NCI-H2196 treated with DMSO at 0.1 percent for 48 hours (cell line): Measurements from ENCODE around the gene MEMO1.
"Not testable (repeated sequence)": the region's sequence is repeated elsewhere in the genome, so short reads cannot be mapped to it uniquely, and the experiment has no call there.

Source experiments
- DNase-seq: peaks from one replicate; lab custom pipeline; 2025; ENCODE audit not compliant: unreplicated experiment; lab: John Stamatoyannopoulos, UW

The MEMO1 gene

DNA sequence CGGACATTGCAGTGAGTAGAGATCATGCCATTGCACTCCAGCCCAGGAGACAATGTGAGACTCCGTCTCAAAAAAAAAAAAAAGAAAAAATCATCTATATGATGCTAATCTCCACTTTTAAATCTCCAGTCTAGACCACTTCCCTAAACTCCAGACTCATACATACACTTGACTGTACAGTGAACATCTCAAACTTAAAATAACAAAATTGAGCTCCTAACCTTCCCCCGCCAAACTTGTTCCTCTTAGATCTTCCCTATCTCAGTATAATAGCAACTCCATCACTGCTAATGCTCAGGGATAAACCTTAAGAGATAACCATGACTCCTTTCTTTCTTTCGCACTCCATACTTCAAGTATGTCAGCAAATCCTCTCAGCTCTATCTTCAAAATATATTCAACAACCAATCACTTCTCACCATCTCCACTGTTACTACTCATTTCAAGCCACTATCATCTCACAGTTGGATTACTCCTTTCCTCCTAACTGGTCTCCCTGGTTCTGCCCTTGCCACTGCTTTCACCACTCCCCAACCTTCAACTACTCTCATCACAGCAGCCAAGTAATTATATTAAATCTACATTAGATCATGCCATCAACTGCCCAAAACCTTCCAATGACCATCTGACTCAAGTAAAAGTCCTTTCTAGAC lies 12.0 kb downstream of the MEMO1 start:
- DNase-seq = no peak

DNA sequence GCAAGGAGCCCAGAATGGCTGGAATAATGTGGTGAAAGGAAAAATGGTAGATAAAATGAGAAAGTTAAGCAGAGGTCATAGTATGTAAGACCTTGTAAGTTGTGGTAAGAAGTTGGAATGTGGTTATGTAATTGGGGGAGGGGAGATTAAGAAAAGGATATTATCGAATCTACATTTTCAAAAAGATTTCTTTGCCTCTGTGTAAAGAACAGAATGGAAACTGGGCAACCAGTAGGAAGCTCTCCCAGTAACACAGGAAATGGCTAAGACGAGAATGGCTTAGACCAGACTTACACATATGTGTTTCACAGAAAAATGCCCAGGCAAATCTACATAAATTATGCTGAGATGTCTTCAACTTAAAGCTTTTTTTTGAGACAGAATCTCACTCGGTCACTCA lies 13.2 kb downstream of the MEMO1 start:
- DNase-seq = no peak

DNA sequence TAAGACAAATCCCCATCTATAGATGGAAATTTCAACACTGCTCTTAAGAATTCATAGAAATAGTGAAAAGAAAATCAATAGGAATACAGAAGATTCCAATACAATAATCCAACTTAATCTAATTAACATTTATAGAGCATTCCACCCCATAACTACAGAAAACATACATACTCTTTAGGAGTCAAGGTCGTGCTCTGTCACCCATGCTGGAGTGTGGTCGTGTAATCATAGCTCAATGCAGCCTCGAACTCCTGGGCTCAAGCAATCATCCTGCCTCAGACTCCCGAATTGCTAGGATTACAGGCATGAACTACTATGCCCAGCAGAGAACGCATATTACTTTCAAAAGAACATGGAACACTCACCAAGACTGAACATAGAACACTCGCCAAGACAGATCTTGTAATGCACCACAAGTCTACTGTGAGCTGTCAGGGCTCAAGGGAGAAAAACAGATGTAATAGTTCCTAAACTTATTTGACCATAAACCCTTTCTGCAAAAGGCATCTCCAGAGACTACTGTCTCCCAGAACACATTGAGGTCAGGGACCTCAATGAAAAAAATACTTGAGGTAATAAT lies 14.1 kb downstream of the MEMO1 start:
- DNase-seq = no peak

DNA sequence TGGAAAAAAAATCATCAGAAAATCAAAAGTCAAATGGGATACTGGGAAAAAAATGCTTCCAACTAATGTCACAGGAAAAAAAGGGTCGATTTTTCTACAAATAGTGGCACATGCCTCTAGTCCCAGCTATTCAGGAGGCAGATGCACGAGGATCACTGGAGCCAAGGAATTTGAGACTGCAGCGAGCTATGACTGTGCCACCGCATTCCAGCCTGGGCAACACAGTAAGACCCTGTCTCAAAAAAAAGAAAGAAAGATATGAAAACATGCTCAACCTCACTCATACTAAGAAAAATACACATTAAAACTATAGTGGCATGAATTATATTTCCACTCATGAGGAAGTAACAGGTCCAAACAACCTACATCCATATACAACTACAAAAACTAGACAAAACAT lies 17.9 kb downstream of the MEMO1 start:
- DNase-seq = no peak

DNA sequence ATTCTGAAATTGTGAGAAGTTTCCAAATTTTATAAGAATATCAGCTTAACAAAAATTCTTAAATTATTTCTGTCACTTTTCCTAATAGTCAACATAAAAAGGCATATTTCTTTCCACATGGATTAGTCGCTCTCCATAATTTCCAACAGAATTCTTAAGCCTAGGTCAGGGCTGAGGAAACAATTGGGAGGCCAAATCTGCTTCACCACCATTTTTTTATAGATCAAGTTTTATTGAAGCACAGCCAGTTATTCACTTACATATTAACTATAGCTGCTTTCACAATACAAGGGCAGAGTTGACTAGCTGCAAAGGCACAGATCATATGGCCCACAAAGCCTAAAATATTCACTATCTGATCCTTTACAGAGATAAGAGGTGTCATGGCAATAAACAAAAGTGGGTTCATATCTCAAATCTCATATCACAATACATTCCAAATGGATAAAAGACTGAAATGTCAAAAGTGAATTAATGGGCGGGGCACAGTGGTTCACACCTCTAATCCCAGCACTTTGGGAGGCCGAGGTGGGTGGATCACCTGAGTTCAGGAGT lies 18.7 kb downstream of the MEMO1 start:
- no peak for DNase-seq

DNA sequence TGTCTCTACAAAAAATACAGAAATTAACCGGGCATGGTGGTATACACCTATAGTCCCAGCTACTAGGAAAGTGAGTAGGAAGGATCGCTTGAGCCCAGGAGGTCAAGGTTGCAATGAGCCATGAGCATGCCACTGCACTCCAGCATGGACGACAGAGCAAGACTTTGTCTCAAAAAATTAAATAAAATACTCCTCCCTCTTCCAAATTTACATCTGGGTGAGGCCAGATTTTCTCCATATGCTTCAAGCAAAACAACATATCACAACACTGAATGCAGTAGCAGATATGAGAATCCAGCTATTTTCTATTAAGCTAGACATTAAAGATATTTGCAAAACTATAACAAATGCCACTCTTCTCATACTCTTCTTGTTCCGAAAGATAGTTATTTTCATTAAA lies 20.9 kb downstream of the MEMO1 start:
- no peak for DNase-seq

DNA sequence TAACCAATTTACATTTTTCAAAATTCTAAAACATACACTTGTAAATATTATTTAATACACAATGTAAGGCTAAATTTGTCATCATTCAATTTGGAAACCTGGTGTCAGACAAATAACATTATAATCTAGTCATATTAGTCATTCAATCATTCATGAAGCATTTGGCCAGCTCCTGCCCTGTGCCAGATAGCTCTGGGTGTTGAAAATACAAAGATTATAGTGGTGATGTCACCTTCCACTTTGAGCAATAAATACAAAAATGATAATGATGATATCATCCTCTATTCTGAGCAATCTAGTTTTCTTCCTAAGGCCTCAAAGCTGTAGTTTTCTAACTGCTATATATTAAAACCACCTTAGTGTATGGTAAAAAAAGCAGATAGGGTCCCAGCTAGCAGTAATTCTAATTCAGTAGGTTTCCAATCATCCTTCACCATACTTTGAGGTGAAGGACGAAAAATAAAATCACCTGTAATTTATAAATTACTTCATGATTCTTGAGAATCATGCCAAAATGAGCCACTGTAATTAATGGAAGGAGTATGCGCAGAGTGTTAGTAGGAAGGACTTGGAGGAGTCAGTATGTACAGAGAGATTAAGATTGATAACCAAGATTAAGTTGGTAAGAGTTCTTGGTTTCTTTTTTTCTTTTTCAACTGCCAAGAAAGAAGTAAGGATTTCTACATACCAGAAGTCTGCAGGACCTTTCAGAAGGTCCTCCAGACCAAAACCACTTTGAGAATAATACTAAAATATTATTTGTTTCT lies 23.2 kb downstream of the MEMO1 start:
- no peak for DNase-seq

DNA sequence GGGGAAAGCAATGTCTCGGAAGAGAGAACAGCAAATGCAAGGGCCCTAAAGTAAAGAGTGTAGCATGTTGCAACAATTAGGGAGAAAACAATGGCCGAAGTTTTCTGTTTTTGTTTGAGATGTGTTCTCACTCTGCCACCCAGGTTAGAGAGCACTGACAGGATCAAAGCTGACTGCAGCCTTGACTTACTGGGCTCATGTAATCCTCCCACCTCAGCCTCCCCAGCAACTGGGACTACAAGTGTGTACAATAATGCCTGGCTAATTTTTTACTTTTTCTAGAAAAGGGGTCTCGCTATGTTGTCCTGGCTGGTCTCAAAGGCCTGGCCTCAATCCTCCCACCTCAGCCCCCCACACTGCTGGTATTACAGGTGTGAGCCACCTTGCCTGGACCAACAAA lies 23.9 kb downstream of the MEMO1 start:
- DNase-seq = no peak

DNA sequence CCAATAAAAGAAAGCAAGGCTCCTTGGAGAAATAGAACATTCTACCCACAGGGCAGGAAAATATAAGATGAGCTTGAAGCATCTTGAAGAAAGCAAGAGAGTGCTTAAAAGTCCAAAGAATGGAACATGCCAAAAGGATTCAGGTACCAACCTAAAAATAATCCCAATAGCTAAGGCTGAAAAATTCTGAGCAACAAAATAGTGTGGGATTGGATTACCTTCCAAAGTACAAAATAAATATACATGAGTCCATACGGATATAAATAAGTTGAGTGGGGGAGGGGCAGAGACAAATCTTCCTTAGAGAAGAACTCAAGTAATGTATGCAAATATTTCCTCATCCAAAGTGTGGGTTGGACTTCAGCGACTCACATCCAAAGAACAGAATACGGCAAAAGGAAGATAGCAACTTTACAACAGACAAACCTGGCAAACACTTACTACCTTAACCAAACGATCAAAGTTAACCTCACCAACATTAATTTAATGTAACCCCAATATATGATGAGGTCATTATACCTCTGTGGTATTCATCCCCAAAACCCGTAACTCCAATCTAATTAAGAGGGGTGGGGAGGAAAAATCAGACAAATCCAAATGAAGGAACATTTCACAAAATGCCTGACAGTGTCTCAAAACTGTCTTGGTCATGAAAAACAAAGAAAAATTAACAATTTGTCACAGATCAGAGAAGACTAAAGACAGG lies 26.9 kb downstream of the MEMO1 start:
- no peak for DNase-seq

DNA sequence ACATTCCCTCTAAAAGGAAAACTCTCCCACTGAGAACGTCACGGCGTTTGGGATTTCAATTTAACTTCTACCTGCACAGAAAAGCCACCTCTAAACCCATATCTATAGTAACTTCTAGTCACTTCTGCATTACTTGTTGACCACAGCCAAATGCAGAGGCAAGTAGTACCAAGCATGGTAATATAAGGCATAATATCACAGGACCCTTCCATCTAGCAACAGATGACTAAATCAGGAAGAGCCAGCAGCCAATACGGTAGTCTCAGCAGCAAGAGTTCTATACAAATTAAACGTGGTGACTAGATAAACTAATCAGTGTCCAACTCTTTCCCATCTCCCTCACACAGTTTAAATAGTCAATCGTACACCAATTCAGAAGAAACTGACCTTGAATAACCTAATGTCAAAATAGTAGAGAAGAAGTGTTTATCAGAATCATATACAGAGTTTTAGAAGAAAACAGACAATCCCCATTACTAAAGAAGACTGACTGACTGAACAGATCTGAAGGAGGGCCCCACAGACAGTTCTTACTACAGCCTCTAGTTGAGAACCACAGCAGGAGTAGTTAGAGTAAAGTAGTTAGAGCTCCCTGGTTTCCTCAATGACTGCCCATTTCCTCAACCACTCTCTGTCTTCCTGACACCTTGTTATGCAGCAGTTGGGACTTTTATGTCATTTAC lies 30.0 kb downstream of the MEMO1 start:
- DNase-seq = no peak

DNA sequence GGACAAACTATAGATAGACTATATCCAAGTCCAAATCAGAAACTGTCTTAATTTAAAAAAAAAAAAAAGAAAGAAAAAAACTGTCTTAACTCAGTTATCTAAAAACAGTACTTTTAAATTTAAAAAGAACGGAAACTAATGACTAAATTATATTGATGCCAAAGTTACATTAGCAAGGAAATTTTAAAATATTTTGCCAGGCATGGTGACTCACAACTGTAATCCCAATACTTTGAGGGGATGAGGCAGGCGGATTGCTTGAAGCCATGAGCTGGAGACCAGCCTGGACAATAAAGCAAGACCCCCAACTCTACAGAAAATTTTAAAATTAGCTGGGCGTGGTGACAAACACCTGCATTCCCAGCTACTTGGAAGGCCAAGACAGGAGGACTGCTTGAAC lies 30.9 kb downstream of the MEMO1 start:
- no peak for DNase-seq

DNA sequence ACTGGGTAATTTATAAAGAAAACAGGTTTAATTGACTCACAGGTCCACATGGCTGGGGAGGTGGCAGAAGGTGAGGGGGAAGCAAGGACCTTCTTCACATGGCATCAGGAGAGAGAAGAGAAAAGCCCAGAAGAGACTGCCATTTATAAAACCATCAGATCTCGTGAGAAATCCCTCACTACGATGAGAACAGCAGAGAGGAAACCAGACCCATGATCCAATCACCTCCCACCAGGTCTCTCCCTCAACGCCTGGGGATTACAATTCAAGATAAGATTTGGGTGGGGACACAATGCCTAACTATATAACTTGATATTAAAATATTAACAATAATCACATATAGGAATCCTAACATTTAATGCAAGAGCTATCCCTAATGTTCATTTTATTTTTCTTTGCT lies 31.8 kb downstream of the MEMO1 start:
- DNase-seq = no peak

DNA sequence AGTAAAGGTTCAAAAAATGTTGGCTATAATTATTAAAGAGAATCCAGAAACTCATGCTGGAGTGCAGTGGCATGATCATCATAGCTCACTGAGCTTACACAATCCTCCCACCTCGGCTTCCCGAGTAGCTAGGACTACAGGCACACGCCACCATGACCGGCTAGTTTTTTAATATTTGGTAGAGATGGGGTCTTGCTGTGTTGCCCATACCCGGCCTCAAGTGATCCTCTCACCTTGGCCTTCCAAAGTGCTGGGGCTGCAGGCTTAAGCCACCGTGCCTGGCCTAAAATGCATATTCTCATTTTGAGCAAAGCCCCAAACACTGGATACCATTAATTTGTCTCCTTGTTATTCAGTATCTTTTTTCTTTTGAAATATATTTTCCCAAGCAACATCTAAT lies 32.4 kb downstream of the MEMO1 start:
- no peak for DNase-seq

DNA sequence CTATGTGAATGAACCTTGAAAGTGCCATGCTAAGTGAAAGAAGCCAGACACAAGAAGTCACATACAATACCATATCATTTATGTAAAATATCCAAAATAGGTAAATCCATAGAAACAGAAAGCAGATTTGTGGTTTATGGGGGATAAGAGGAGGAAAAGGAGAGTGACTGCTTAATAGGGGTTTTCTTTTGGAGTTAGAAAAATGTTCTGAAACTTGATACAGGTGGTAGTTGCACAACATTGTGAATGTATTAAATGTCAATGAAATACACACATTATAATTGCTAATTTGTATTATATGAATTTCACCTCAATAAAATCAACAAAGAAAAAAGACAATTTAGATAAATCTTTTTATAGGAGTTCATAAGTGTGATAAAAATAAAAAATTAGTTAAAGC lies 37.1 kb downstream of the MEMO1 start:
- no peak for DNase-seq

DNA sequence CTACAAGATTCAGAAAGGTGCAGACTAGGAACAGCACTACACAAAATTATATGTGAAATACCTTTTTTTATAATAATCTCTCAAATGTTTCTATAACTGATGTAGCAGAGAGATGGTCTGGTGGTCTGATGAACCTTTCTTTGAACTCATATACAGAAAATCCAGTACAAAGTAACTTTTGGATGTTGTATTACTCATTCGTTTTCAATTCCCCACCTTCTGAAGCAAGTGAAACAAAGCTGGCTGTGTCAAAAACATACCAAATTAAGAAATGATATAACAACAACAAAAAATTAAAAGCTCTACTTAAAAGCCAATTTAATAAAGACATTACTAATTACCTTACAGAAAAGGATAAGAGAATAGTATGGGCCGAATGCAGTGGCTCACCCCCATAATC lies 38.7 kb downstream of the MEMO1 start:
- no peak for DNase-seq

DNA sequence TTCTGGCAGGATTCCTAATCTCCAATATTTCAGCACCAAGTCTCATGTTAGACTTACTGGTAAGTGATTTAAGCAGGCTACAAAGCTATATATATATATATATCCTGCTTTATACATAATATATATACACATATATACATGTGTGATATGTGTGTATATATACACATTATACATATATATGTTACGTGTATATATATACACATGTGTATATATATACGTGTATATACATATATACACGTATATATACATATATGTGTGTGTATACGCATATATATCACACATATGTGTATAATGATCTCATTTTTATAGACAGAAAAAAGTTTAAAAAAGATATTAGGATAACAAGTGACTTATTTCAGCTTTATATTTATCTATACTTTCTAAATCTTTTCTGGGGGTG lies 41.6 kb downstream of the MEMO1 start:
- DNase-seq = no peak

DNA sequence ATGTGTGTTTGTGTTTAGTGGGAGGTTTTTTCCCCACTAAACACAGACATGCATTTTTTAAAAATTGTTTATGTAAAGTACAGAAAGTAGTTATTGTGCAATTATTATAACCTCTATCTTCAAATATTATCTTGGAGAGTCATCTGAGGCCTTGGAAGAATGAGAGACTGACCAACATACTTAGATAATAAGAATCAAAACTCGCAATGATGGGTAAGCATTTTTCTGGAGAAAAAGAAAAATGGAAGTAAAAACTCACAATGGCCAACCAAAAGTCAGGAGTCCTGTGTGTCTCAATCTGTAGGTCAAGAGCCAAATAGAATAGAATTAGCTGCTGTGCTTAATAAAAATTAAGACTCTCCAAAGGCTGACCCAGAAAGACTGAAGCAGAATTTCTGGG lies 43.0 kb downstream of the MEMO1 start:
- DNase-seq = no peak

DNA sequence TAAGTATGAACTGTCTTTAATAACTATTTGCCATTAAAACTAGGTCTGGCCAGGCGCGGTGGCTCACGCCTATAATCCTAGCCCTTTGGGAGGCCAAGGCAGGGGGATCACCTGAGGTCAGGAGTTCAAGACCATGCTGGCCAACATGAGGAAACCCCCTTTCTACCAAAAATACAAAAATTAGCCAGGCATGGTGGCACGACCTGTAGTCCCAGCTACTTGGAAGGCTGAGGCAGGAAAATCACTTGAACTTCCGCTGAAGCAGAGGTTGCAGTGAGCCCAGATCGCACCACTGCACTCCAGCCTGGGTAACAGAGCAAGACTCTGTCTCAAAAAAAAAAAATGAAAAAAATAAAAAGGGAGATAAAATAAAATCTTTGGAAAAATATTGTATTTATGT lies 44.4 kb downstream of the MEMO1 start:
- not testable (repeated sequence) for DNase-seq

DNA sequence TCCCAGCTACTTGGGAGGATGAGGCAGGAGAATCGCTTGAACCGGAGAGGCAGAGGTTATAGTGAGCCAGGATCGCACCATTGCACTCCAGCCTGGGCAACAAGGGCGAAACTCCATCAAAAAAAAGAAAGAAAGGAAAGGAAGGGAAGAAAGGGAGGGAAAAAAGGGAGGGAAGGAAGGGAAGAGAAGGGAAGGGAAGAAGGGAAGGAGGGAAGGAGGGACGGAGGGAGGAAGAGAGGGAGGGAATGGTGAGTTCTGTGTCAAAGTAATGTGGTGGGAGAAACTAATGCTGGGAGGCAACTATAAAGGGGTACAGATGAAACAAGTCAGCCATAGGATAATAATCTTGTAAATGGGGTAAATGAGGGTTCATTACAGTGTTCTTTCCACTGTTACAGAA lies 45.7 kb downstream of the MEMO1 start:
- no peak for DNase-seq

DNA sequence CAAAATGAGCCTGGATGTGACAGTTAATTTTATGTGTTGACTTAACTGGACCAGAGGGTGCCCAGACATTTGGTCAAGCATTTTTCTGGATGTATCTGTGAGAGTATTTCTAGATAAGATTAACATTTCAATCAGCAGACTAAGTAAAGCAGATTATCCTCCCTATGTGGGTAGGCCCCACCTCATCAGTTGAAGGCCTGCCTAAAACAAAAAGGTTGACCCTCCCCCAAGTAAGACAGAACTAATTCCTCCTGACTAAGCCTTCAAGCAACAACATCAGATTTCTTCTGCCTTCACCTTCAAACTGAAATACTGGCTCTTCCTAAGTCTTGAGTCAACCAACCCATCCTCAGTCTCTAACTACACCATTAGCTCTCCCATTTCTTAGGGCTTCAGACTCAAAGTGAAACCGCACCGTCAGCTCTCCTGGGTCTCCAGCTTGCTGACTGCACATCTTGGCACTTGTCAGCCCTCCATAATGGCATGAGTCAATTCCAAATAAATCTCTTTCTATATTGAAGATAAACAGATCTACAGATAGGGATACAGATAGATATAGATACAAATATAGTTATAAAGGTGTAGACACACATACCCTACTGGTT lies 47.9 kb downstream of the MEMO1 start:
- no peak for DNase-seq
